ENCODE measurements around the gene UBE2O. TPM values are rescaled to one million over a fixed set of nuclear protein-coding genes. Genes with fewer than 3 reads are reported as not detected.
A peak's percentile ranks its signal among the peaks of the same experiment; 100 is the strongest.

Gene UBE2O
- total RNA-seq, 2 experiments from 2014 or later = 37.7 to 38.4 TPM

DNA sequence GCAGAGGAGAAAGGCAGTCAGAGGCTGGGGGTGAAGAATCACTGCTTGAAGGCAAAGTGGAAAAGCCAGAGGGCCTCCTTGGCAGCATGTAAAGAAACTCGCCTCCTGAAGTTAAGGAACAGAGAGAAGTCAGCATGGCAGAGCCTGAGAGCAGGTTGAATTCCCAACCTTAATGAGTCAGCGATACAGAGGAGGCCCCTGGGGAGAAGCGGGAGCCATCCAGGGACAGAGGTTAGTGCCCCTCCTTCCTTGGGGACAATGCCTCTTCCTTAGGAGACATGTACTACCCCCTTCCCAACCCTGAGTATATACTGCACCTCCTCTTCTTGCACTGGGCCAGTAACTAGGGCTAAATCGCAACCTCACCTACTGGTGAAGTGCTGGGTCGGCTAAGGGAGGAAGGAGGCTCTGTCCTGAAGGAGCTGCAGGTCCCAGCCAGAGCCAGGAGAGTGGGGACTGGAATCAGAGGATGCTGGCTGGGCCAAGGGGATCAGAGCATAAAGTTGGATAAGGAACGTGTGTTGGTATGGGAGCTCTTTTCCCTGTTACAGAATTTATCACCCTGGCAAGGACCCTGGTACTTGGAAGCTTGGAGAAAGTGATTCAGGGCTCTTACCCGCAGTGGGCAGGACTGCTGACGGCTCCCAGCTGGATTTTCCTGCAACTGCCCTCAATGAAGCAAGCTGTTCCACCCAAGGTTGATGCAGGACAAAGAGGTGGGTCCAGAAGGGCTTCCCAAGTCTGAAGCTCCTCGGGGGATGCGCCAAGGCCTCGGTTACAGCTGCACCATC is 9.0 kb upstream of the UBE2O start:
- H3K36me3 Mint-ChIP-seq = no peaks in the 10 kb centered on the region
- peaks cover 4% of the 10 kb centered on the region for H3K27me3 Mint-ChIP-seq
- H3K27ac Mint-ChIP-seq = no peak overlapping the region

DNA sequence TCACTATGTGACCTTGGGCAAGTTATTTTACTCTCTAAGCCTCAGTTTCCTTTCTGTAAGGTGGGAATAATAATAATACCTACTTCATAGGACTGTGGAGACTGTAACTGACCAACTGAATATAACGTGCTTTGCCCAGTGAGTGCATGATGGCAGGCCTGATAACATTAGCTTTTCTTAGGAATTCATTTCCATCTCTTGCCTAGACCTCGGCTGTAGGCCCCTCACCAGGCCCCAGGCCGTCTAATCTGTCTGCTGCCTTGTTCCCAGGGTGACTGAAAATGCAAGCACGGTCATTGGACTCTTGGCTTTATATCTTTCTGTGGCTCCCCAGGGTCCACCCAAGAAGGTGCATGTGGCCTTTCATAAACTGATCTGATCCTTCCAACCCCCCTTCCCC is 6.7 kb upstream of the UBE2O start:
- Mint-ChIP-seq H3K36me3 (no peaks in the 10 kb centered on the region), H3K9me3 (no peaks in the 10 kb centered on the region), H3K27me3 (peaks cover 4% of the 10 kb centered on the region), H3K4me3 (no peak overlapping the region), H3K27ac (no peak overlapping the region), H3K4me1 (no peaks in the 10 kb centered on the region)
- DNase-seq = no peak

More for the DNA sequence above, 9.0 kb upstream of the UBE2O start:
- no peak overlapping the region for H3K4me3 Mint-ChIP-seq
- peaks cover 2% of the 10 kb centered on the region for H3K4me1 Mint-ChIP-seq
- DNase-seq = no peak
- H3K9me3 Mint-ChIP-seq = no peaks in the 10 kb centered on the region

DNA sequence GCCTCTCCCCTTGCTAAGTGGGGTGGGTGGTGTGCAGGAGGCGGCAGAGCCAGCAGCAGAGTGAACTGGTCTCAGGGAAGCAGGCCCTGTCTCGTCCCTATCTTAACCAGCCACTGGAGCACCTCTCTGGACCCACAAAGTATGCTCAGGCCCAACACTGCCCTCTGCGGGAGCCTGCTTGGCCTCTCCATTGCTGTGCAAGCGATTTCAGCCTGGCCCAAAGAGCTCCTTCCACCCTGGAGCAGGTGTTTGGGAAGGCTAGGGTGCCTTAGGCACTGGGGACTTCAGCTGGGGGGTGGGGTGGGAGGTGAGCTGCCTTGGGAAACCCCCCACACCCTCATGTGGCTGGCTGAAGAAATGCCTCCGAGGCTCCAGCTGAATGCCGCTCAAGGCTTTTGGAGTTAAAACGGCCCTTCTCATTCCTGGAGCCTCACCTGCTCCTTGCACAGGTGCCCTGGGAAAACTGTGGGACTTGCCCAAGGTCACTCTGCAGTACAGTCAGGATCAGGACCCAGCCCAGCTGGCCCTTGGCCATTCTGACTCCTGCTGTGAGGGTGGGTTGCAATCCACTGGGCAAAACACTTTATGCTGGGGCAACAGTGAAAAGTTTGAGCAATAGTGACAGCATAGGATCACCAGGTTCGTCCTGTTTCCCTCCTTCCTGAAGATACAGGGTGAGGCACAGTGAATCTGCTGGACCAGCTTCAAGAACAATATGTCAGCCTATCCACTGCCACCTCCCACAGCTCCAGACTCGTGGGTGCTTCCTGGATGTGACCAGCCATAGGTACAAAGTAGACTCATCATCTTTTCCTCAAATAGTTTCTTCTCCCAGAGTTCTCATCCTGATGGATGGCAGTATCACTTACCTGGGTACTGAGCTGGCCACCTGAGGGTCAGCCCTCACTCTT is 5.9 kb upstream of the UBE2O start:
- Mint-ChIP-seq H3K4me1 (no peaks in the 10 kb centered on the region), H3K27me3 (no peaks in the 10 kb centered on the region), H3K4me3 (no peak overlapping the region), H3K27ac (no peak overlapping the region), H3K9me3 (no peaks in the 10 kb centered on the region), H3K36me3 (no peaks in the 10 kb centered on the region)
- no peak for DNase-seq

DNA sequence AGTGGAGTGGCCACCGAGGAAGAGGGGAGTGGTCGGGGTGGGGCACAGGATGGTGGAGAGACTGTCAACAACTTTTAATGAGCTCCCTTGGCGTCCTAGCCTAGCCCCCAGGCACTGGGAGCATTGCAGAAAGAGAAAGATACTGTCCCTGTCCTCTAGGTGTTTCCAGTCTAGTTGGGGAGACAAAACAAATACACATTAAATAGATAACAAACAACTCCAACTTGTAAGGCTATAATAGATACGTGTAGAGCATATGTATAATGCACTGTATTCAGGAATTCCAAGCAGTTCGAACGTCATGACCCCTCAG is 435 bp upstream of the UBE2O start:
- Mint-ChIP-seq H3K36me3 (peaks cover 4% of the 10 kb centered on the region), H3K9me3 (peaks cover 1% of the 10 kb centered on the region), H3K4me3 (peak overlapping the region; percentile 78), H3K27ac (peak overlapping the region; percentile 58), H3K4me1 (peaks cover 32% of the 10 kb centered on the region), H3K27me3 (no peaks in the 10 kb centered on the region)
- DNase-seq = no peak

DNA sequence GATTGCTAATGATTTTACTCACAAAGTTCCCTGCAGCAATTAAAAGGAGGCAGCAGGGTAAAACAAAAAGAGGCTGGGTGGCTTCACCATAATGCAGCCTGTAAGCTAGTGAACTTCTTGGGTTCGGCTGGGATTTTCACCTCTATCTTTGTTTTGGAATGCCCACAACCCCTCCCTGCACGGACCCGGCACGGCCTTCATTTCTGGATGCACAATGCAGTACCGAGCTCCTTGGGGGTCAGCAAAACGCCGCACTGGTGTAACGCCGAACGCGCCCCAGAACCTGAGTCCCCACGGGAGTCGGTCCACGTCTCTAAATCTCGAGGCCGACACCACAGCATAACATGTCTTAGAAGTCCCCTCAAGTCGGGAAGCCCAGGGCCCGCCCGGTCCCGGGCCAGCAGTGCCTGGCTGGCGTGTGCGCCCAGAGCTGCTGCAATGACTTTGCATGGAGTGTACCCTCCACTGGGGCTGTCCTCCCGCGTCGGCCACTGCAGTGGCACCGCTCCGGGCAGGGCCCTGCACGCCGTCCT is 759 bp downstream of the UBE2O start:
- H3K36me3 Mint-ChIP-seq = peaks cover 4% of the 10 kb centered on the region
- H3K27ac Mint-ChIP-seq = peak overlapping the region; percentile 8
- H3K27me3 Mint-ChIP-seq = no peaks in the 10 kb centered on the region
- peaks cover 44% of the 10 kb centered on the region for H3K4me1 Mint-ChIP-seq
- H3K4me3 Mint-ChIP-seq = peak overlapping the region; percentile 90
- H3K9me3 Mint-ChIP-seq = peaks cover 1% of the 10 kb centered on the region
- DNase-seq = no peak

DNA sequence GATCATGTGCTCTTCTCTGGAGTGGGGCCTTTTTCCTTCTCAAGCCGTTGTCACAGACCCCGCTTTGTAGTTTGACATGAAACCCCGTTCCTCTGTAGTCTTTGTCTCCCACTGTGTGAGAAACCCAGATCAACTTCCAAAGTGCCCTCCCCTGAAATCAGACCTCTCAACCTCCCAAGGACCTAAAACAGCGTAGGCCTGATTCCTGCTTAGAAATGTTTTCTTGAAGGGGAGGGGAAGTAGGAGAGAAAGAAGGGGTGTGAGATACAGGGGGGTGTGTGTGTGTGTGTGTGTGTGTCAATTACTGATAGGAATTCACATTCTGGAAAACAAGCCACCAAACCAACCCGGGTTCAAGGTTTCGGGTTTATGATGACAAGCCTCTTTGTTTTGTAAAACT is 1.4 kb downstream of the UBE2O start:
- DNase-seq = no peak
- Mint-ChIP-seq H3K27ac (no peak overlapping the region), H3K9me3 (peaks cover 1% of the 10 kb centered on the region), H3K4me3 (peak overlapping the region; percentile 90), H3K36me3 (peaks cover 4% of the 10 kb centered on the region), H3K27me3 (no peaks in the 10 kb centered on the region), H3K4me1 (peaks cover 49% of the 10 kb centered on the region)

DNA sequence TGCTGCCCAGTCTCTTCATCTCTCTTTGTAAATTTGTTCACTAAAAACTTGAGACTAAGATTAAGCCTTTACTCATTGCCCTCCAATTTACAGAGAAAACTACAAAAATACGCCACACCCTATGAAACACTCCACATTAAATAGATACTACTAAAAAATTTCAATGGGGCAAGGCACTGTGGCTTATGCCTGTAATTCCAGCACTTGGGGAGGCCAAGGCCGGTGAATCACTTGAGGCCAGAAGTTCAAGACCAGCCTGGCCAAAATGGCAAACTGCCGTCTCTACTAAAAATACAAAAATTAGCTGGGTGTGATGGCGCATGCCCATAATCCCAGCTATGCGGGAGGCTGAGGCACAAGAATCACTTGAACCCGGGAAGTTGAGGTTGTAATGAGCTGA is 3.8 kb downstream of the UBE2O start:
- DNase-seq = no peak
- H3K9me3 Mint-ChIP-seq = peaks cover 1% of the 10 kb centered on the region
- no peak overlapping the region for H3K27ac Mint-ChIP-seq
- peaks cover 4% of the 10 kb centered on the region for H3K36me3 Mint-ChIP-seq
- H3K27me3 Mint-ChIP-seq = no peaks in the 10 kb centered on the region
- H3K4me1 Mint-ChIP-seq = peaks cover 71% of the 10 kb centered on the region
- H3K4me3 Mint-ChIP-seq = no peak overlapping the region

DNA sequence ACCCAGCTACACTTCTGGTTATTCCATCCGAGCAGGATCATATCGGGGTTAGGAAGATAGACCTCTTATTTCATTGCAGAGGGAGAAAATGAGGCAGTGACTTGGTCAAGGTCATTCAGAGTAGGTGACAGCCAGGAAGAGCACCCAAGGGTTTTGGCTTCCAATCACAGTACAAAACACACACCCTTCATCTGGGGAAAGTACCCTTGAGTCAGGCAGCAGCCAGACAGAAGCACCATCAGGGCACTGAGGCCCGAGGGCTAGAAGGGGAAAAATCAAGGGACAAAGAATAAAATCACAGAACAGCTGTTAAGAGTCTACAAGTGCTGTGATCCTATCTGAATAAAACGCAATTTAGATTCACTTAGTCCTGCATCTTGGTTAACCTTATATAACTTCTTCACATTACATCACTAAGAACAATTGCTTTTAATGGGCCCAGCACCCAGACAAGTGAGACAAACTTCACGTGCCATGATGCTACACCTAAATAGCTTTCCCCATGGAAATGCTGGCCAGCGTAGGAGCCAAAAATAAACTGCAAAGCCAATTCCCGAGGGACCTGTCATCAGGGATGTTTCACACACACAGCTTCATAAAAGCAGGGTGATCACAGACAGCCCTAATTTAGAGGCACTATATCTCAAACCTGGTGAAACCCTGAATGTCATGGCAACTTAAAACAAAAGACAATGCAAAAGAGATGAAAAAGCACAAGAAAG is 4.9 kb downstream of the UBE2O start:
- no peak for DNase-seq
- peaks cover 73% of the 10 kb centered on the region for H3K4me1 Mint-ChIP-seq
- no peaks in the 10 kb centered on the region for H3K9me3 Mint-ChIP-seq
- H3K36me3 Mint-ChIP-seq = peaks cover 8% of the 10 kb centered on the region
- H3K4me3 Mint-ChIP-seq = no peak overlapping the region
- H3K27ac Mint-ChIP-seq = no peak overlapping the region
- H3K27me3 Mint-ChIP-seq = no peaks in the 10 kb centered on the region

DNA sequence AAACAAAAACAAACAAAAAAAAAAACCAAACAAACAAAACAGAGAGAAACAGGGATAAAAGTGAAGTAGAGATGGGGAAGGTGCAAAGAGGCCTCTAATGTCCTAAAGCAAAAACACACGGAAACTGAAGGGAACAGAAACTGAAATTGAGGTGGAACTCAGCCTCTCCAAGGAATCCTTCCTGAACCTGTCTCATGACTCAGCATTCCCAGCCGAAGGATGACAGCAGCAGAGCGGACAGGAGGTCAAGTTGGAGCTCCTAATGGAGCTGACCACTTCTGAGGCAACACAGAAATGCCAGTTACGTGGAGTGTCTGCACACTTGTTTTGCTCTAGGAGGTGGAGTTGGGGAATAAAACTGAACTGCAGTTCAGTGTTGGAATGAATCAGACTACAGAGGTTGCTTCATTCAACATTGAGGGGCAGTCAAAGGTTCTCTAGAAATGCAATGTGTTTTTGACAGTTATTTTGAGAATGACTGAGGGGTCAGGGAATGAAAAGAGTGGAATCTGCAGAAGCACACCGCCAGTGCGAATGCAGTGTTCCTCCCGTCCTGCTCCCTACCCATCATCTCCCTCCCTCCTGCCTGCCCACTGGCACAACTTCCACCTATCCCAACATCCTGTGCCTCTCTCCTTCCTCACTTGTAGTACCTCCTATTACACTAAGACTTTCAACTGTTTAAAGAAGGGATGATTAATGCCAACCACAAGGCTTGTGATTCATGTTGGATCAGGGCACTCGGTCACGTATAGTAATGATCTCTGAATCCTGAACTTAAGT is 6.3 kb downstream of the UBE2O start:
- Mint-ChIP-seq H3K27me3 (no peaks in the 10 kb centered on the region), H3K4me3 (no peak overlapping the region), H3K9me3 (no peaks in the 10 kb centered on the region), H3K27ac (no peak overlapping the region), H3K4me1 (peaks cover 80% of the 10 kb centered on the region), H3K36me3 (peaks cover 13% of the 10 kb centered on the region)
- no peak for DNase-seq

DNA sequence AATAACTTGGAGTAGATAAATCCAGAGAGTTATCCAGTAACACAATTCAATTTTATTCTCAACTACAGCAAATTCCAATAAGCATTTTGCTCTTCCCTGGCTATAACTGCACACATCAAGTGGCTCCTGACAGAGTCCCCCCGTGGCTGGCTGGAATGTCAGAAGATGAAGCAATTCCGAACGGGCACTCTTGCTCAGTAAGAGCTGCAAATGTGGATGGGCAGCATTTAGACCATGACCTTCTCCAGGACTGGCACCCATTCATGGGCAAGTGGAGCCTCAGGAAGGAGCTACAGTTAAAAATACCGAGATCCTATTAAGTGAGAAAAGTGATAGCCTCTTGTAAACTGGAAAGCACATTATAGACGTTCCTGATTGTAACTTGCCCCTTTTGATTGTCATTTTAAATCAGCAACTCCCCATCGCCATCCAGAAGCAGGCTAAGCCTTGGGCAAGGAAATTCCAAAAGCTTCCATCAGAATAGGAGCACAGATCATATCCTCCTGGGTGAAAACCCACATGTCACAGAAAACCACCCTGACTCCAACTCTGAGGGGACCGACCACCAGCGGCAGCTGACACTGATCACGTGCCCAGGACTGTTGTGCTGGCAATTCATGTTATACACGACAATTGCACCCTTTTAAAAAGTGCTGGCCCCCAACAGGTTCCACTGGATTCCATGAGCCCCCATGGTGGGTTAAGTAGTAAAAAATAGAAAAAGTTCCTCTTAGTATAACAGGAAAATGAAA is 7.1 kb downstream of the UBE2O start:
- H3K9me3 Mint-ChIP-seq = no peaks in the 10 kb centered on the region
- H3K27me3 Mint-ChIP-seq = no peaks in the 10 kb centered on the region
- no peak overlapping the region for H3K4me3 Mint-ChIP-seq
- H3K4me1 Mint-ChIP-seq = peaks cover 79% of the 10 kb centered on the region
- H3K36me3 Mint-ChIP-seq = peaks cover 13% of the 10 kb centered on the region
- DNase-seq = no peak
- H3K27ac Mint-ChIP-seq = no peak overlapping the region

DNA sequence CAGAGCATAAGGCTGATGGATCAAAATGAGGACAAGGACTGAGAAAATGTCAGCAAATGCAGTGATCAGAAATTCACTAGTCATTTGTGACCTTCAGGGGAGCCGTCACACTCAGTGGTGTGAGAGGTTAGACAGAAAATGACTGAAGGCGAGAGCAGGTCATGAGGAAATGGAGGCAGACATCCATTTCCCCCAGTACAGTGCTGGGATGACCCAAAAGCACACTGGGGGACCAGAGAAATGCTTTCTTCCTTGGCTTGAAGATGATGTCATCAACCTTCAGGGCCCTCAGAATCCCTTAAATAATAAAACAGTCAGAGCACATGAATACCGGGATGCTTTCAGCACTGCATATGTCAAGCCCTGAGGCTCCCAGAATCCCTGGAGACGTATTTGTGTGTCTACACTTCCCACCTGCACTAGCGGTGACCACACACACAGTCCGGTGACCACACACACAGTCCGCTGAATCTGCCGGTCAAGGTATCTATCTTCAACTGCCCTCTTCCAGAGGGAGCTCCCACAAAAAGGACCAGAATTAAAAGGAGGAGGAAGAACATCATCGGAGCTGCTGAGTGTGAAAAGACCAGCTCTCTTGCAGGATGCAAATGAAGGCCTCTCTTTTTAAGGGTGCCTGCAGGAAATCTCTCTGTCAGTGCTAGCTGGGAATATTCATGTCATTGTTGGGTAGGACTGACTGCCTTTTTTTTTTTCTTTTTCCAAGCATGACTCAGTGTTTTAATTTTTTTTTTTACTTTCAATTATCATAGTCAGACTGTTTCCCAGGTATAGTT is 8.2 kb downstream of the UBE2O start:
- Mint-ChIP-seq H3K4me3 (peak overlapping the region; percentile 26), H3K4me1 (peaks cover 73% of the 10 kb centered on the region), H3K9me3 (no peaks in the 10 kb centered on the region), H3K27me3 (no peaks in the 10 kb centered on the region), H3K36me3 (peaks cover 13% of the 10 kb centered on the region), H3K27ac (no peak overlapping the region)
- no peak for DNase-seq

DNA sequence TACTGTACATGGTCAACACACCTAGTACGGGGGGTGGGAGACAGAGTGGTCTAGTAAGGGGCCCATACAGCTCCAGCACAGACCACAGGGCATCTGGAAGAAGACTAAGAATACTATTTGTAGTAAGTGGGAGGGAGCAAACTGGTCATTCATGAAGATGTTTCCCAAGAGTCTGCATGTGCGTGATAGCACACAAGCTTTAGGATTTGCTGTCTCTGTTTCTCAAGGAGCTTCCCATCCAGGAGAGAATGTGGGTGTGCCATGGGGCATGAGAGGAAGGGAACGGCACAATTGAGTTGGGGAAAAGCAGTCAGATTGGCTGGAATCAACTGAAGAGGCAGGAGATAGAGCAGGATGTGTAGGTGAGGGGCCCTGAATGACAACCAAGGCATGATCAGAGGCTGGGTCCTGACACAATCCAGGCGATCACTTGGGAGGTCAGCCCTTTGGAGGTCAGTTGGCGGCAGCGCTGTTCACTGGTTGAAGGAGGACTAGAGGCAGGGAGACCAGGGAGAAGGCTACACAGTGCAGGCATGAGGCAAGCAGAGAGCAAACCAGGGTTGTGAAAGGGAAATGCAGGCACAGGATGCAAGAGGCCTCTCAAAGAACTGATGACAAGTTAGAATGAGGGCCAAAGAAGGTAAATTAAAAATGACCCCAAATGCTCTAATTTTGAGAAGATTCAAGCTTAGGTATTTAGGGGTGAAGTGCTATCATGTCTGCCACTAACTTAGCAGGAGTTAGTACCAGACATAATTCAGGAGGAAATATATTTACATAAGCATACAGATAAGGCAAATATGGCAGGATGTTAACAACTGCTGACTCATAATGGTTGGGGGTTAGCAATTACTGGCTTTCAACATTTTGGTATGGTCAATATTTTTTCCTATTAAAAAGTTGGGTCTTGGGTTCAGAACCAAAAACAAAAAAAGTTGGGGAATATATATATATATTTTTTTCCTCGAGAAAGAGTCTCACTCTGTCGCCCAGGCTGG is 10.3 kb downstream of the UBE2O start:
- no peak overlapping the region for H3K27ac Mint-ChIP-seq
- H3K36me3 Mint-ChIP-seq = peaks cover 12% of the 10 kb centered on the region
- H3K4me3 Mint-ChIP-seq = no peak overlapping the region
- no peaks in the 10 kb centered on the region for H3K27me3 Mint-ChIP-seq
- DNase-seq = no peak
- H3K9me3 Mint-ChIP-seq = no peaks in the 10 kb centered on the region
- H3K4me1 Mint-ChIP-seq = peaks cover 65% of the 10 kb centered on the region

All from activated naive CD8-positive, alpha-beta T cell treated with anti-CD3 and anti-CD28 coated beads for 36 hours (primary cell).